HCT116 (cell line): ENCODE measurements around the gene ARPP21. TPM values are rescaled to one million over a fixed set of nuclear protein-coding genes. Genes with fewer than 3 reads are reported as not detected.

ENCODE experiments used
- ATAC-seq: fragments of 200-7000 bp; cut with Tn5 transposase; 2 replicates; pipeline ENCODE4 v1.9.1; 2020; ENCODE audit warnings: mild to moderate bottlenecking, moderate library complexity
- BruUV-seq: library from RNA; stranded (reverse); fragments of 400-500 nt; replicated peaks from 2 replicates; lab custom pipeline; 2021; lab: Mats Ljungman, UMichigan
- CTCF ChIA-PET: fragments of 300-600 bp; sonication (Branson Sonifier 250); formaldehyde crosslinking; loops from one replicate; lab custom pipeline; 2021; ENCODE audit warnings: antibody characterized with exemption; lab: Charles Lee
- POLR2A ChIA-PET: fragments of 300-600, 350-600 bp; sonication (Branson Sonifier 250); formaldehyde crosslinking; loops from one replicate; lab custom pipeline; 2021; ENCODE audit warnings: antibody characterized with exemption; lab: Charles Lee
- RAD21 ChIA-PET, 2 experiments: fragments of 300-600 bp; sonication (Branson Sonifier 250); formaldehyde crosslinking; loops; one replicate each; lab custom pipeline; 2023; ENCODE audit warnings: low total read pairs in 2 of 2; ENCODE audit not compliant: uncharacterized antibody in 2 of 2, unreplicated experiment in 2 of 2, low non-redundant PET in 1 of 2; lab: Charles Lee
- DNase-seq: peaks from one replicate; pipeline ENCODE4 v3.0.0-alpha.2; 2010; ENCODE audit warnings: low read depth, low spot score
- H2AFZ ChIP-seq: fragments of 200-600 bp; shearing (Covaris generic), sonication (generic); 2 replicates; pipeline ENCODE4 v1.6.1; 2017; ENCODE audit warnings: low read depth, mixed run types, mixed read lengths, antibody characterized with exemption, low read length; ENCODE audit not compliant: poor library complexity, severe bottlenecking
- H3K27ac ChIP-seq: 2 replicates; pipeline ENCODE4 v1.5.1; 2012; ENCODE audit warnings: low read depth, low read length
- H3K27me3 ChIP-seq: fragments of 200-600 bp; sonication (generic); 2 replicates; pipeline ENCODE4 v1.6.1; 2016; ENCODE audit warnings: mixed run types, low read length, mixed read lengths; ENCODE audit not compliant: insufficient read depth
- H3K36me3 ChIP-seq, 2 experiments: fragments of 200-500 bp in 1 of 2; fragments of 200-600 bp in 1 of 2; sonication (Bioruptor generic) in 1 of 2; sonication (generic) in 1 of 2; 2 replicates each; pipeline versions ENCODE4 v1.5.1 to v1.6.1; 2014 to 2016; ENCODE audit warnings: low read length in 2 of 2, inconsistent platforms in 1 of 2, mixed read lengths in 1 of 2, mixed run types in 1 of 2; ENCODE audit not compliant: insufficient read depth in 2 of 2, control insufficient read depth in 1 of 2
- H3K4me1 ChIP-seq, 2 experiments: fragments of 200-600 bp in 1 of 2; sonication (generic) in 1 of 2; 2 replicates each; pipeline versions ENCODE4 v1.5.1 to v1.6.1; 2012 to 2017; ENCODE audit warnings: low read length in 2 of 2, inconsistent platforms in 1 of 2, mild to moderate bottlenecking in 1 of 2, mixed read lengths in 1 of 2, mixed run types in 1 of 2, moderate library complexity in 1 of 2; ENCODE audit not compliant: insufficient read depth in 2 of 2, control insufficient read depth in 1 of 2
- H3K4me2 ChIP-seq: fragments of 200-600 bp; sonication (generic); 2 replicates; pipeline ENCODE4 v1.6.1; 2017; ENCODE audit warnings: mixed run types, low read length, mixed read lengths
- H3K4me3 ChIP-seq, 2 experiments: fragments of 200-600 bp in 1 of 2; sonication (generic) in 1 of 2; replicated peaks in 1 of 2; 2 replicates each; pipeline ENCODE4 v1.5.1; 2011 to 2016; ENCODE audit warnings: low read length in 2 of 2, control low read depth in 1 of 2, low read depth in 1 of 2, mild to moderate bottlenecking in 1 of 2, mixed read lengths in 1 of 2, mixed run types in 1 of 2
- H3K79me2 ChIP-seq: fragments of 200-600 bp; sonication (generic); 2 replicates; pipeline ENCODE4 v1.6.1; 2017; ENCODE audit warnings: mild to moderate bottlenecking, mixed run types, low read length, moderate library complexity, mixed read lengths; ENCODE audit not compliant: insufficient read depth
- H3K9ac ChIP-seq: fragments of 200-600 bp; sonication (generic); 2 replicates; pipeline ENCODE4 v1.6.1; 2016; ENCODE audit warnings: low read length, mixed read lengths
- H3K9me2 ChIP-seq: fragments of 200-600 bp; sonication (generic), shearing (Covaris generic); 2 replicates; pipeline ENCODE4 v1.6.1; 2017; ENCODE audit warnings: mixed run types, mild to moderate bottlenecking, moderate library complexity; ENCODE audit not compliant: insufficient read depth
- H3K9me3 ChIP-seq, 2 experiments: fragments of 200-500 bp in 1 of 2; fragments of 200-600 bp in 1 of 2; sonication (Bioruptor generic) in 1 of 2; sonication (generic) in 1 of 2; 2 replicates each; pipeline ENCODE4 v1.6.1; 2014 to 2017; ENCODE audit warnings: low read length in 2 of 2, mixed read lengths in 2 of 2, inconsistent platforms in 1 of 2, low read depth in 1 of 2, mild to moderate bottlenecking in 1 of 2, mixed run types in 1 of 2, moderate library complexity in 1 of 2; ENCODE audit not compliant: control insufficient read depth in 1 of 2, insufficient read depth in 1 of 2
- H4K20me1 ChIP-seq: fragments of 200-600 bp; sonication (generic), shearing (Covaris generic); 2 replicates; pipeline ENCODE4 v1.6.1; 2017; ENCODE audit warnings: mixed run types, mild to moderate bottlenecking, moderate library complexity; ENCODE audit not compliant: insufficient read depth
- CBX3 ChIP-seq: IDR thresholded peaks from 2 replicates; pipeline ENCODE4 v1.6.1; 2012; ENCODE audit warnings: low read depth
- CEBPB ChIP-seq: IDR thresholded peaks from 2 replicates; pipeline ENCODE4 v1.6.1; 2012; ENCODE audit warnings: low read depth
- CTCF ChIP-seq, 3 experiments: fragments of 200-600 bp in 1 of 3; sonication (generic) in 1 of 3; IDR thresholded peaks in 2 of 3; conservative IDR thresholded peaks in 1 of 3; 2 replicates each; pipeline ENCODE4 v1.5.1; 2012 to 2017; ENCODE audit warnings: low read depth in 2 of 3, low read length in 2 of 3, antibody characterized with exemption in 1 of 3, borderline replicate concordance in 1 of 3, control low read depth in 1 of 3, mild to moderate bottlenecking in 1 of 3, mixed read lengths in 1 of 3, mixed run types in 1 of 3, moderate library complexity in 1 of 3; ENCODE audit not compliant: insufficient read depth in 1 of 3
- EGR1 ChIP-seq: IDR thresholded peaks from 2 replicates; pipeline ENCODE4 v1.6.1; 2012; ENCODE audit warnings: low read depth
- ELF1 ChIP-seq: IDR thresholded peaks from 2 replicates; pipeline ENCODE4 v1.6.1; 2012; ENCODE audit warnings: low read depth, borderline replicate concordance
- EZH2phosphoT487 ChIP-seq: fragments of 200-600 bp; IDR thresholded peaks from 2 replicates; pipeline ENCODE4 v1.6.1; 2018; ENCODE audit warnings: antibody characterized with exemption, borderline replicate concordance
- JUND ChIP-seq: IDR thresholded peaks from 2 replicates; pipeline ENCODE4 v1.6.1; 2012
- MAX ChIP-seq: IDR thresholded peaks from 2 replicates; pipeline ENCODE4 v1.6.1; 2012
- POLR2A ChIP-seq: IDR thresholded peaks from 2 replicates; pipeline ENCODE4 v1.7.0; 2011; ENCODE audit warnings: borderline replicate concordance; ENCODE audit not compliant: insufficient read depth, insufficient read length; ENCODE audit errors: extremely low read depth
- POLR2AphosphoS5 ChIP-seq: IDR thresholded peaks from 2 replicates; pipeline ENCODE4 v1.6.1; 2011; ENCODE audit warnings: mild to moderate bottlenecking, low read depth, low read length, moderate library complexity
- RAD21 ChIP-seq: IDR thresholded peaks from 2 replicates; pipeline ENCODE4 v1.6.1; 2012; ENCODE audit warnings: low read depth, mild to moderate bottlenecking
- REST ChIP-seq: IDR thresholded peaks from 2 replicates; pipeline ENCODE4 v1.6.1; 2012; ENCODE audit warnings: low read depth
- SP1 ChIP-seq: IDR thresholded peaks from 2 replicates; pipeline ENCODE4 v1.6.1; 2012; ENCODE audit warnings: low read depth
- SRF ChIP-seq: IDR thresholded peaks from 2 replicates; pipeline ENCODE4 v1.6.1; 2012; ENCODE audit warnings: low read depth
- ZNF274 ChIP-seq: fragments of 200-500 bp; sonication (Bioruptor generic); IDR thresholded peaks from 2 replicates; pipeline ENCODE4 v1.6.1; 2014; ENCODE audit warnings: mild to moderate bottlenecking, low read depth, low read length, inconsistent platforms
- intact Hi-C: fragments of 100-400 bp; cut with micrococcal nuclease; formaldehyde crosslinking; loops from 2 replicates; pipeline ENCODE4 v1.10.0; 2022
- total RNA-seq: library from RNA; stranded (reverse); gene quantifications from one replicate; pipeline ENCODE4 v1.2.1, GENCODE V29; 2021; ENCODE audit not compliant: unreplicated experiment
- TF ChIP-seq, protein P1 (sequence below): IDR thresholded peaks from 2 replicates; pipeline ENCODE4 v1.6.1; 2011; ENCODE audit warnings: mild to moderate bottlenecking, low read length, moderate library complexity; ENCODE audit not compliant: insufficient replicate concordance; ENCODE audit errors: extremely low read depth

ARPP21 gene
- total RNA-seq, 1 experiment from 2014 or later = not detected

GRCh38 chr3:35727179-35727578 is 87.9 kb downstream of the ARPP21 start:
- CTCF ChIA-PET = no interaction called here
- no peaks in the 10 kb centered on the region for H4K20me1 ChIP-seq
- no peak overlapping the region for H2AFZ ChIP-seq
- intact Hi-C loops = no loop called here
- no peaks in the 10 kb centered on the region for H3K9me2 ChIP-seq
- BruUV-seq = no TSS peak
- no peak for DNase-seq
- RAD21 ChIA-PET = no interaction called here
- no peaks in the 10 kb centered on the region for H3K27me3 ChIP-seq
- no peaks in the 10 kb centered on the region for H3K79me2 ChIP-seq
- H3K4me3 ChIP-seq = no peak overlapping the region
- no peaks in the 10 kb centered on the region for H3K36me3 ChIP-seq
- no peak overlapping the region for H3K27ac ChIP-seq
- ATAC-seq = no peak
- peaks cover 0 to 10% of the 10 kb centered on the region in 2 experiments; a peak in 2 of 4 replicates for H3K9me3 ChIP-seq
- POLR2A ChIA-PET = no interaction called here
- H3K4me2 ChIP-seq = no peak overlapping the region
- TF ChIP-seq ZNF274 (no peak), POLR2AphosphoS5 (no peak), CBX3 (no peak), CEBPB (no peak), MAX (no peak), ELF1 (no peak), EZH2phosphoT487 (no peak), RAD21 (no peak), REST (no peak), SP1 (no peak), EGR1 (no peak), SRF (no peak), POLR2A (no peak), JUND (no peak), CTCF (IDR thresholded peaks at IDR 0.05 in 2 of 3, conservative IDR thresholded peaks at IDR 0.05 in 1 of 3; ENCODE audit: borderline replicate concordance in 1 of 3, insufficient read depth in 1 of 3, low read depth in 2 of 3, low read length in 2 of 3) (no peak)
- TF ChIP-seq, protein P1, sequence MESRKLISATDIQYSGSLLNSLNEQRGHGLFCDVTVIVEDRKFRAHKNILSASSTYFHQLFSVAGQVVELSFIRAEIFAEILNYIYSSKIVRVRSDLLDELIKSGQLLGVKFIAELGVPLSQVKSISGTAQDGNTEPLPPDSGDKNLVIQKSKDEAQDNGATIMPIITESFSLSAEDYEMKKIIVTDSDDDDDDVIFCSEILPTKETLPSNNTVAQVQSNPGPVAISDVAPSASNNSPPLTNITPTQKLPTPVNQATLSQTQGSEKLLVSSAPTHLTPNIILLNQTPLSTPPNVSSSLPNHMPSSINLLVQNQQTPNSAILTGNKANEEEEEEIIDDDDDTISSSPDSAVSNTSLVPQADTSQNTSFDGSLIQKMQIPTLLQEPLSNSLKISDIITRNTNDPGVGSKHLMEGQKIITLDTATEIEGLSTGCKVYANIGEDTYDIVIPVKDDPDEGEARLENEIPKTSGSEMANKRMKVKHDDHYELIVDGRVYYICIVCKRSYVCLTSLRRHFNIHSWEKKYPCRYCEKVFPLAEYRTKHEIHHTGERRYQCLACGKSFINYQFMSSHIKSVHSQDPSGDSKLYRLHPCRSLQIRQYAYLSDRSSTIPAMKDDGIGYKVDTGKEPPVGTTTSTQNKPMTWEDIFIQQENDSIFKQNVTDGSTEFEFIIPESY = no peak
- TF ChIP-seq, all 23 proteins: peak for 0
- H3K9ac ChIP-seq = no peak overlapping the region
- H3K4me1 ChIP-seq = no peaks in the 10 kb centered on the region
